CD4-positive, alpha-beta T cell treated with Interleukin-2 at 100 ng/mL for 4 hours (primary cell): ENCODE measurements around the gene HMGA1.
"Not testable (repeated sequence)": the region's sequence is repeated elsewhere in the genome, so short reads cannot be mapped to it uniquely, and the experiment has no call there.

Experiments
- DNase-seq: peaks from one replicate; pipeline ENCODE4 v3.0.0-alpha.2; 2020; ENCODE audit warnings: low spot score

HMGA1 gene

GRCh38 chr6:34240329-34241248, 3.9 kb downstream of the HMGA1 start:
- no peak for DNase-seq

GRCh38 chr6:34241351-34242215, 4.9 kb downstream of the HMGA1 start:
- DNase-seq, result no peak

DNA sequence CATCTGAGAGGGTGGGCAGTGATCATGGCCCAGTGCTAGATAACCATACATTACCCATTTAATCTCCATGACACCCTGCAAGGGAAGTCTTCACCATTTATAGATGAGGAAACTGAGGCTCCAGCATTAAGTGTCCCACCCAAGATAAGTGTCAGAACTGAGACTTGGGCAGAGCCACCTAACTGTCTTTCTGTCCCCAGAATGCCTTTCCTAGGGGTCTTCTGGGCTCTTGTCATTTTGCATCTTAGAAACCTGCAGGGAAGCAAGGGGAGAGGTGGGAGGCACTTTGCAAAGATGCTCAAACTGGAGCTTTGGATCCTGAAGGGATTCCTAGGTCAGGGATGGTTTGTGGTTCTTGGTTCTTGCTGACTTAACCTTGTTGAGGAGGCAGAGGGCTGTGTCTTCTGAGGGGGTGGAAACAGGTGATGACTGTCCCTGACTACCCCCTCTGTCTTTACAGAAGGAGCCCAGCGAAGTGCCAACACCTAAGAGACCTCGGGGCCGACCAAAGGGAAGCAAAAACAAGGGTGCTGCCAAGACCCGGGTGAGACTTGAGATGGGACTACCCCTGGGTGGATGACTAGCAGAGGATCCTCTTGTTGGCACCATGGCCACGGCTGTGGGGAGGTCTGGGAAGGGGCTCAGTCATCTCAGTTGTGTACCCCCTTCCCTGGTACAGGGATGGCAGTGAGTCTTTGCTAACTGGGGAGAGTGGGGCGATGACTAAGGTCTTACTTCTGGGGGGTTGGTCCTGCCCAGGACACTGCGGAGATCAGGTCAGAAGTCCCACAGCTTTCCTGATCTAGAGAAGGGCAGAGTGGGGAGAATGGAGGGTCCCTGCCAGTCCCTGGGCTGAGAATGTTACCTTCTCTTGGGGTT, 5.8 kb downstream of the HMGA1 start:
- DNase-seq, result no peak

DNA sequence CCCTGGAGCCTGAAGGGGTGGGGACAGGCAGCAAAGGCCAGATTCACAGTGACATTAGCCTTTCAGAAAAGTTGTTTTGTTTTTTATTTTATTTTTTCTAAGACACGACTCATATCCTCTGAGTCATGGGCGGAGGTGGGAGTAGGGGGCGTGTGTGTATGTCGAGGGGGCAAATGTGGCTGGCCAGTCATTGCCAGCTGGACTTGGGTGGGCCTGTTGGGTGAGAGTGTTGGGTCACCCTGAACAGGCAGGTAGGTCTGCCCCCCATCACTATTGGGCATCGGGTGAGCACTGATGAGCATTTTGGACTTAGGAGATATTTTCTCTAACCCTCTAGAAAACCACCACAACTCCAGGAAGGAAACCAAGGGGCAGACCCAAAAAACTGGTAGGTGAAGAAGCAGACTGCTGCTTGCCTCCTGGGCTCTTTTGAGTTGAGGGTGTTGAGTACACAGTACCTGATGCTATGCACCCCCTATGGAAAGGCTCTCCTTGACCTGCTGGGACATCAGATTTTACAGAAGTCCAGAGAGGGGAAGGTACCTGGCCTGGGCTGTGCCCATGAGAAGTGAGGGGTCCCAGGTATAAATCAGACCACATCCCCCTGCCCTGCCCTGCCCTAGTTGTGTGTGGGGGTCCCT, 6.6 kb downstream of the HMGA1 start:
- DNase-seq, result peak; percentile 39

- peak; percentile 77 for DNase-seq
Measured at GRCh38 chr6:34243901-34244884, 7.5 kb downstream of the HMGA1 start.

DNA sequence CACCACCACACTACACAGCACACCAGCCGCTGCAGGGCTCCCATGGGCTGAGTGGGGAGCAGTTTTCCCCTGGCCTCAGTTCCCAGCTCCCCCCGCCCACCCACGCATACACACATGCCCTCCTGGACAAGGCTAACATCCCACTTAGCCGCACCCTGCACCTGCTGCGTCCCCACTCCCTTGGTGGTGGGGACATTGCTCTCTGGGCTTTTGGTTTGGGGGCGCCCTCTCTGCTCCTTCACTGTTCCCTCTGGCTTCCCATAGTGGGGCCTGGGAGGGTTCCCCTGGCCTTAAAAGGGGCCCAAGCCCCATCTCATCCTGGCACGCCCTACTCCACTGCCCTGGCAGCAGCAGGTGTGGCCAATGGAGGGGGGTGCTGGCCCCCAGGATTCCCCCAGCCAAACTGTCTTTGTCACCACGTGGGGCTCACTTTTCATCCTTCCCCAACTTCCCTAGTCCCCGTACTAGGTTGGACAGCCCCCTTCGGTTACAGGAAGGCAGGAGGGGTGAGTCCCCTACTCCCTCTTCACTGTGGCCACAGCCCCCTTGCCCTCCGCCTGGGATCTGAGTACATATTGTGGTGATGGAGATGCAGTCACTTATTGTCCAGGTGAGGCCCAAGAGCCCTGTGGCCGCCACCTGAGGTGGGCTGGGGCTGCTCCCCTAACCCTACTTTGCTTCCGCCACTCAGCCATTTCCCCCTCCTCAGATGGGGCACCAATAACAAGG, 8.5 kb downstream of the HMGA1 start:
- not testable (repeated sequence) for DNase-seq

DNA sequence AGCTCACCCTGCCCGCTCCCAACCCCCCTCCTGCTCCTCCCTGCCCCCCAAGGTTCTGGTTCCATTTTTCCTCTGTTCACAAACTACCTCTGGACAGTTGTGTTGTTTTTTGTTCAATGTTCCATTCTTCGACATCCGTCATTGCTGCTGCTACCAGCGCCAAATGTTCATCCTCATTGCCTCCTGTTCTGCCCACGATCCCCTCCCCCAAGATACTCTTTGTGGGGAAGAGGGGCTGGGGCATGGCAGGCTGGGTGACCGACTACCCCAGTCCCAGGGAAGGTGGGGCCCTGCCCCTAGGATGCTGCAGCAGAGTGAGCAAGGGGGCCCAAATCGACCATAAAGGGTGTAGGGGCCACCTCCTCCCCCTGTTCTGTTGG, 9.1 kb downstream of the HMGA1 start:
- DNase-seq, result not testable (repeated sequence)

DNA sequence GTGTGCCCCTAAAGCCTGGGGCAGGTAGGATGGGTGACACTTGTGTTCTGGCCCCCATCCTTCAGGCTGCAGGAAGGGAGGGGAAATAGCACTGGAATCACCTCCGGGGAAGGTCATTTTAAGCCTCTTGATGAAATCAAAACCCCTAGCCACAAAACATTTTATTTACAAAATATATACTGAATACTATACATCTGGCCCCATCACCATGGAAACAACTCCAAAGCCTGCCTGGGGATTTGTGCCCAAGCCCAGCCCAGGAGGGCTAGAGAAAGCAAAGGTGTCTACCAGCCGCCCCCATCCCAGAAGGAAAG, 9.5 kb downstream of the HMGA1 start:
- DNase-seq, result no peak

- DNase-seq, result peak; percentile 45
Measured at GRCh38 chr6:34246563-34247391, 10.1 kb downstream of the HMGA1 start.

- DNase-seq, result no peak
Measured at GRCh38 chr6:34247481-34248197, 11.0 kb downstream of the HMGA1 start.

DNA sequence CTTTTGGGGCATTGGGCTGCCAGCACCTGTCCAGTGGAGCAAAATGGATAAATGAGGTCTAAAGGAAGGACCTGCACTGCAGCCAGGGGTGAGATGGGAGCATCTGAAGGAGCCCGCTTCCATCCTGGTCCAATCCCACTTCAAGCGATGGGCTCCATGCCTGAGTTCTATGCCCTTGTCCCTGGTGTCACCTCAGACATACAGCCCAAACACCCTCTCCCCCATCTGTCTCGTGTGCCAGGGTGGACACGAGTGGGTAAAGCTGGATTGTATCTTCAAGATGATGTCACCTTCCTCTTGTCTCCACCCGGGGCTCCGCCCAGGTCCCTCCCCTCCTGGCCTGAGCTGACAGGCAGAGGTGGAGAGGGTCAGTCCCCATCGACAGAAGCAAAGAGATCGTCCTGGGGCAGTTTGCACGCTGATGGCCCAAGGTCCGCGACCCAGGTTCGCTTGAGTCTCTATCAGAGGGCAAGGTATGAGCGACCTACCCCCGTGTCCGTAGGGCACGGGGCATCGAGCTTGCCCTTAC, 11.6 kb downstream of the HMGA1 start:
- peak; percentile 44 for DNase-seq

- DNase-seq, result peak; percentile 97
Measured at GRCh38 chr6:34248727-34249468, 12.2 kb downstream of the HMGA1 start, which contains the start of gene SMIM29. Gene SMIM29, minus strand, starts transcription at chr6:34249006. Its CDS starts 1,215 bp downstream, at chr6:34247791.

DNA sequence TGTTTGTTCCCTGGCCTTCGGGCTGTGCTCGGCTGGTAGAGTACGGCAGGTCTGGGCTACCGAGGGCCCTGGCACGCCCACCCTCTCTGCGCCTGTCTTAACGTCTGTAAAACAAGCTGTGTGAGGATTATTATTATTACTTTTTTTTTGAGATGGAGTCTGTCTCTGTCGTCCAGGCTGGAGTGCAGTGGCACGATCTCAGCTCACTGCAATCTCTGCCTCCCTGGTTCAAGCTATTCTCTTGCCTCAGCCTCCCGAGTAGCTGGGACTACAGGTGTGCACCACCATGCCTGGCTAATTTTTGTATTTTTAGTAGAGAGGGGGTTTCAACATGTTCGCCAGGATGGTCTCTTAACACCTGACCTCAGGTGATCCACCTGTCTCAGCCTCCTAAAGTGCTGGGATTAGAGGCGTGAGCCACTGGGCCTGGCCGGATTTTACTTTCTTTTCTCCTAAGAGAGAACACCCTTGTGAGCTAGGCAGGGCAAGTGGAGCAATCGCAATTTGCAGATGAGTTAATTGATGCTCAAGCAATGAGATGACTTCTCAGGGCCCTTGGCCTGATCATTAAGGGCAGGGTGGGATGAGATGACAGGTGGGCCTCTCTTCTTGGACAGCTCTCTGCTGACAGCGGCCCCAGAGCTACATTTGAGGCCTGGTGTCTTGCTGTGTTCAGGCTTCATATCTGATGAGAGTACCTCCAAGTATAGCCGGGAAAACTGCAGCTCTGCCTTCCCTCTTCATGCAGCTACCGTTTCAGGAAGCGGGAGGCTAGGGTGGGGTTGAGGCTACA, 13.0 kb downstream of the HMGA1 start:
- no peak for DNase-seq

DNA sequence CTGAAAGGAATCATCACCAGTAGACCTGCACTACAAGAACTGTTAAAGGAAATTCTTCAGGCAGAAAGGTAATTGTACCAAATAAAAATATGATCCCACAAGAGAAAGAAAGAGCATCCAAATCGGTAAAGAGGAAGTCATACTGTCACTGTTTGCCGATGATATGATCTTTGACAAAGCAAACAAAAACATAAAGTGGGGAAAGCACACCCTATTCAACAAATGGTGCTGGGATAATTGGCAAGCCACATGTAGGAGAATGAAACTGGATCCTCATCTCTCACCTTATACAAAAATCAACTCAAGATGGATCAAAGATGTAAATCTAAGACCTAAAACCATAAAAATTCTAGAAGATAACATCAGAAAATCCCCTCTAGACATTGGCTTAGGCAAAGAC, 15.7 kb downstream of the HMGA1 start:
- DNase-seq, result not testable (repeated sequence)

DNA sequence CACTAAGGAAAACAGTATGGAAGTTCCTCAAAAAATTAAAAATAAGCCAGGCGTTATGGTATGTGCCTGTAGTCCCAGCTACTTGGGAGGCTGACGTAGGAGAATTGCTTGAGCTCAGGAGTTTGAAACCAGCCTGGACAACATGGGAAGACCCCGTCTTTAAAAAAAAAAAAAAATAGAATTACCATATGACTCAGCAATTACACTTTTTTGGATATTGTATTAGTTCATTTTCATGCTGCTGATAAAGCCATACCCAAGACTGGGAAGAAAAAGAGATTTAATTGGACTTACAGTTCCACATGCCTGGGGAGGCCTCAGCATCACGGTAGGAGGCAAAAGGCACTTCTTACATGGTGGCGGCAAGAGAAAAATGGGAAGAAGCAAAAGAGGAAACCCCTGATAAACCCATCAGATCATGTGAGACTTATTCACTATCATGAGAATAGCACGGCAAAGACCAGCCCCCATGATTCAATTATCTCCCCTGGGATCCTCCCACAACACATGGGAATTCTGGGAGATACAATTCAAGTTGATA, 22.9 kb downstream of the HMGA1 start:
- DNase-seq, result no peak
